Measurements from ENCODE around the gene EXOC6B.

- TF ChIP-seq MAX (IDR thresholded peaks at IDR 0.05), result no peak
- no peak for TF ChIP-seq CEBPB (IDR thresholded peaks at IDR 0.05)
- TF ChIP-seq TEAD4 (IDR thresholded peaks at IDR 0.05), result no peak
- TF ChIP-seq RAD21 (IDR thresholded peaks at IDR 0.05; ENCODE audit: low read depth), result no peak
- no peak for TF ChIP-seq EP300 (IDR thresholded peaks at IDR 0.05; ENCODE audit: borderline replicate concordance)
- TF ChIP-seq TAF1 (IDR thresholded peaks at IDR 0.05; ENCODE audit: low read depth), result no peak
- TF ChIP-seq EGR1 (IDR thresholded peaks at IDR 0.05), result no peak
- no peak for TF ChIP-seq YY1 (IDR thresholded peaks at IDR 0.05; ENCODE audit: low read depth)
- TF ChIP-seq REST (IDR thresholded peaks at IDR 0.05; ENCODE audit: low read depth), result no peak
- TF ChIP-seq NFIC (IDR thresholded peaks at IDR 0.05), result no peak
- no peak for TF ChIP-seq CREB1 (IDR thresholded peaks at IDR 0.05; ENCODE audit: low read depth)
- TF ChIP-seq FOXM1 (IDR thresholded peaks at IDR 0.05; ENCODE audit: borderline replicate concordance, low read depth), result no peak
Observed at GRCh38 chr2:72178551-72178950, 647.3 kb downstream of the EXOC6B start.
